Endodermal cell (in vitro differentiated cells): ENCODE results near the gene ILKAP. TPM values are rescaled to one million over a fixed set of nuclear protein-coding genes. Genes with fewer than 3 reads are reported as not detected.

Experiments
- DNase-seq: peaks from one replicate; pipeline ENCODE4 v3.0.0-alpha.2; 2017
- H3K27ac ChIP-seq: 2 replicates; pipeline ENCODE4 v1.5.1; 2013; ENCODE audit warnings: mild to moderate bottlenecking, low read depth, low read length, moderate library complexity
- H3K27me3 ChIP-seq: 2 replicates; pipeline ENCODE4 v1.6.1; 2013; ENCODE audit warnings: mild to moderate bottlenecking, low read length, moderate library complexity; ENCODE audit not compliant: insufficient read depth, control insufficient read depth, poor library complexity, severe bottlenecking
- H3K36me3 ChIP-seq: 2 replicates; pipeline ENCODE4 v1.7.0; 2013; ENCODE audit warnings: mild to moderate bottlenecking, low read length, moderate library complexity; ENCODE audit not compliant: control insufficient read depth, insufficient read depth
- H3K4me1 ChIP-seq: one replicate; pipeline ENCODE4 v1.7.0; 2013; ENCODE audit warnings: low read length; ENCODE audit not compliant: control insufficient read depth, insufficient read depth
- H3K4me3 ChIP-seq: 2 replicates; pipeline ENCODE4 v1.5.1; 2013; ENCODE audit warnings: mild to moderate bottlenecking, low read length, moderate library complexity
- H3K9ac ChIP-seq: 2 replicates; pipeline ENCODE4 v1.6.1; 2013; ENCODE audit warnings: mild to moderate bottlenecking, low read length, moderate library complexity; ENCODE audit not compliant: poor library complexity, severe bottlenecking; ENCODE audit errors: extremely low read depth
- H3K9me3 ChIP-seq: 2 replicates; pipeline ENCODE4 v1.6.1; 2013; ENCODE audit warnings: mild to moderate bottlenecking, low read length, moderate library complexity; ENCODE audit not compliant: control insufficient read depth
- H3K27ac Mint-ChIP-seq: 2 replicates; pipeline ENCODE4 v1.8.0; 2020; ENCODE audit warnings: mixed read lengths
- H3K27me3 Mint-ChIP-seq: 2 replicates; pipeline ENCODE4 v1.8.0; 2021; ENCODE audit warnings: mild to moderate bottlenecking, mixed read lengths; ENCODE audit not compliant: insufficient read depth
- H3K36me3 Mint-ChIP-seq: 2 replicates; pipeline ENCODE4 v1.8.0; 2020; ENCODE audit warnings: low read depth, mixed read lengths
- H3K4me1 Mint-ChIP-seq: 2 replicates; pipeline ENCODE4 v1.8.0; 2020; ENCODE audit warnings: mixed read lengths
- H3K4me3 Mint-ChIP-seq: 2 replicates; pipeline ENCODE4 v1.8.0; 2020; ENCODE audit warnings: mild to moderate bottlenecking, moderate library complexity, mixed read lengths
- H3K9me3 Mint-ChIP-seq: 2 replicates; pipeline ENCODE4 v1.8.0; 2020; ENCODE audit warnings: mild to moderate bottlenecking, mixed read lengths
- WGBS, 2 experiments: methylation state at CpG; one replicate each; pipeline versions ENCODE4 v1.1.5 to v1.1.7; 2013; ENCODE audit warnings: missing lambda C conversion rate in 2 of 2, mixed read lengths in 1 of 2; ENCODE audit not compliant: insufficient coverage in 1 of 2, insufficient read length in 1 of 2; 5-methylcytosine and 5-hydroxymethylcytosine counted together
- total RNA-seq, 2 donors: library from RNA; stranded (reverse); fragmentation: NEBNext Ultra II Directional in 1 of 2; extraction: Animal tissue kit (Norgen Biotek cat#: 25700) in 1 of 2; gene quantifications; 2 replicates in 1 of 2; 3 replicates in 1 of 2; pipeline ENCODE4 v1.2.1, GENCODE V29; 2021
- TF ChIP-seq, protein P1 (sequence below): fragments of 200-600 bp; sonication (generic); conservative IDR thresholded peaks from 2 replicates; pipeline ENCODE4 v1.5.0; 2021; ENCODE audit warnings: antibody characterized with exemption, mild to moderate bottlenecking

ILKAP gene
- total RNA-seq, 2 donors from 2014 or later: 40.9 to 46.4 TPM

DNA sequence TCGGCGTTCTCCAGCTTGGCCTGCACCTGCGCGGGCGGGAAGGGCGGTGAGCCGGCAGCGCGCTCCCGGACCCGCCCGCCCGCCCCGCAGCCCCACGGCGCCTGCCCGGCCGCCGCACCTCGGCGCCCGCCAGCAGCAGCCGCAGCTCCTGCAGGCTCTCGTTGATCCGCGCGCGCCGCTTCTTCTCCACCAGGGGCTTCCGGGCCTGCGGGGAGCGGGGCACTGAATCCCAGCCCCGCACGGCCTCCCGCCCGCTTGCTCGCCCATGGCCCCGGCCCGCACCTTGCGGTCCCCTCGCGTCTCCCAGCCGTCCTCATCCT is 36.0 kb upstream of the ILKAP start:
- TF ChIP-seq, protein P1, sequence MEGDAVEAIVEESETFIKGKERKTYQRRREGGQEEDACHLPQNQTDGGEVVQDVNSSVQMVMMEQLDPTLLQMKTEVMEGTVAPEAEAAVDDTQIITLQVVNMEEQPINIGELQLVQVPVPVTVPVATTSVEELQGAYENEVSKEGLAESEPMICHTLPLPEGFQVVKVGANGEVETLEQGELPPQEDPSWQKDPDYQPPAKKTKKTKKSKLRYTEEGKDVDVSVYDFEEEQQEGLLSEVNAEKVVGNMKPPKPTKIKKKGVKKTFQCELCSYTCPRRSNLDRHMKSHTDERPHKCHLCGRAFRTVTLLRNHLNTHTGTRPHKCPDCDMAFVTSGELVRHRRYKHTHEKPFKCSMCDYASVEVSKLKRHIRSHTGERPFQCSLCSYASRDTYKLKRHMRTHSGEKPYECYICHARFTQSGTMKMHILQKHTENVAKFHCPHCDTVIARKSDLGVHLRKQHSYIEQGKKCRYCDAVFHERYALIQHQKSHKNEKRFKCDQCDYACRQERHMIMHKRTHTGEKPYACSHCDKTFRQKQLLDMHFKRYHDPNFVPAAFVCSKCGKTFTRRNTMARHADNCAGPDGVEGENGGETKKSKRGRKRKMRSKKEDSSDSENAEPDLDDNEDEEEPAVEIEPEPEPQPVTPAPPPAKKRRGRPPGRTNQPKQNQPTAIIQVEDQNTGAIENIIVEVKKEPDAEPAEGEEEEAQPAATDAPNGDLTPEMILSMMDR: peak; percentile 11
- Histone ChIP-seq H3K27ac (peak overlapping the region; percentile 49), H3K27me3 (peaks cover 42% of the 10 kb centered on the region), H3K9ac (no peak overlapping the region), H3K36me3 (peaks cover 4% of the 10 kb centered on the region), H3K4me3 (no peak overlapping the region), H3K4me1 (no peaks in the 10 kb centered on the region), H3K9me3 (no peaks in the 10 kb centered on the region)
- 0 to 1% methylated on average over 11 to 43 of the region's 43 CpGs for whole genome bisulfite sequencing, 2 experiments
- no peak for DNase-seq
- Mint-ChIP-seq H3K27ac (no peak overlapping the region), H3K27me3 (peaks cover 59% of the 10 kb centered on the region), H3K4me3 (peak overlapping the region; percentile 54), H3K36me3 (peaks cover 5% of the 10 kb centered on the region), H3K9me3 (no peaks in the 10 kb centered on the region), H3K4me1 (no peaks in the 10 kb centered on the region)

DNA sequence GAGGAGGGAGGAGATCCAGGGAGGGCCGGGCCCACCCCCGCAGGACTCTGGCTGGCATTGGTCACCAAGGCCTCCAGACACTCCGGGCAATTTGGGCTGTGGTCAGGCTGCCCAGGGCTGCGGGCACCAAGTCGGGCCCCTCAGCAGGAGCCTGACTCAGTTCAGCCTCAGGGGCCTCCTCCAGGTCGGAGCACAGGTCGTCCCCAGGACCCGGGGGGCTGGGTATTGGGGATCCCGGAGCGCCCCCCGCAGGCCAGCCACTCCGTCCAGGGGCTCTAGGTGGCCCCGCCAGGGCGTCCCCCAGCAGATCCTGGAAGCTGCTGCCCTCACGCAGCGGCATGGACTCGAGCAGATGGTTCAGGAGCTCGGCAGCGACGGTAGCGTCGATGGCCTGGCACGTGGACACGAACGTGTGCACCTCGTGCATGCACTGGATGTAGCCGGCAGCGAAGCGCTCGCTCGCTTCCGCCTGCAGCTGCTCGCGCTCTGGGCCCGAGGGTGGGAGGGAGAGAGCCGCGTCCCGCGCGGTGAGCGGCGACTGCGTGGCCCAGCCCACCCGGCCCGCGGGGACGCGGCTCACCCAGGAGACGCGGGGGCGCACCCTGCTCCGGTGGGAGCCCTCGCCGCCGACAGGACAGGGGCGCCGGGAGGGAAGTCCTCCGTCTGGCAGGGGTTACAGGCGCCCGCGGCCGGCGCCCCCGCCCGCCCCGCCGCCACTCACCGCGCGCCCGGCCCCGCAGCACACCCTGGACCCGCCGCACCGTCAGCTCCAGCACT is 35.5 kb upstream of the ILKAP start:
- Mint-ChIP-seq H3K27ac (no peak overlapping the region), H3K4me1 (no peaks in the 10 kb centered on the region), H3K27me3 (peaks cover 63% of the 10 kb centered on the region), H3K4me3 (peak overlapping the region; percentile 36), H3K36me3 (no peaks in the 10 kb centered on the region), H3K9me3 (no peaks in the 10 kb centered on the region)
- H3K4me3 ChIP-seq: no peak overlapping the region
- WGBS, 2 experiments: 31 to 63% methylated on average over 7 to 75 of the region's 75 CpGs
- TF ChIP-seq, protein P1: no peak
- no peaks in the 10 kb centered on the region for H3K4me1 ChIP-seq
- H3K9me3 ChIP-seq: no peaks in the 10 kb centered on the region
- peak; percentile 71 for DNase-seq
- peaks cover 42% of the 10 kb centered on the region for H3K27me3 ChIP-seq
- no peak overlapping the region for H3K27ac ChIP-seq
- H3K36me3 ChIP-seq: peaks cover 1% of the 10 kb centered on the region
- H3K9ac ChIP-seq: no peak overlapping the region

DNA sequence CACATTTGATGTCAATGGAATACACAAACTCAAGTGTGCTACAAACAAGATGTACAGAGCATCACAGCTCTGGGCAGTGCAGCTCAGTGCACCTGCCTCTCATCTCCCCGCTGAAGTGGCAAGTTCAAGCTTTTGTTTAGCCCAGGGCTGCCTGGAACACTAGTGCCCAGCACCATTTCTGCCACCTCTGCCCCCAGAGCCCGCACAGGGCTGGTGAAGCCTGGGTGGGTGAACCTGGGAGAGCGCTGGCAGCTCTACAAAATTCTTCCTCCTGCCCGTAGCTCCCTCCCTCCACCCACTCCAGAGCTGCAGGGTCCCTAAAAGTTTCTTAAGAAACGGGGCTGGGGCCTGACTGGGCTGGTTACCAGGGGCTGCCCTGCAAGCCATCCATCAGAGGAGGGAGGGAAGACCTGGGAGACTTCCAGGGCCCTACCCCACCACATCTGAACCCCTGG is 34.8 kb upstream of the ILKAP start:
- 92 to 100% methylated on average over 1 to 5 of the region's 5 CpGs for WGBS, 2 experiments
- Histone ChIP-seq H3K9ac (no peak overlapping the region), H3K4me1 (no peaks in the 10 kb centered on the region), H3K27me3 (peaks cover 42% of the 10 kb centered on the region), H3K27ac (no peak overlapping the region), H3K9me3 (no peaks in the 10 kb centered on the region), H3K4me3 (no peak overlapping the region), H3K36me3 (no peaks in the 10 kb centered on the region)
- no peaks in the 10 kb centered on the region for H3K9me3 Mint-ChIP-seq
- no peak for DNase-seq
- H3K36me3 Mint-ChIP-seq: no peaks in the 10 kb centered on the region
- H3K27me3 Mint-ChIP-seq: peaks cover 69% of the 10 kb centered on the region
- H3K4me3 Mint-ChIP-seq: peak overlapping the region; percentile 36
- H3K4me1 Mint-ChIP-seq: no peaks in the 10 kb centered on the region
- TF ChIP-seq, protein P1: no peak
- no peak overlapping the region for H3K27ac Mint-ChIP-seq
